Measurements from ENCODE around the gene DNAH2. TPM values are rescaled to one million over a fixed set of nuclear protein-coding genes. Genes with fewer than 3 reads are reported as not detected.

The DNAH2 gene
- total and polyA plus RNA-seq, 2 of the 4 experiments (the other 2 are of a cell fraction), result under 0.01 to 0.02 TPM

GRCh38 chr17:7867881-7868329 lies 150.4 kb downstream of the DNAH2 start:
- no peak overlapping the region for H4K8ac ChIP-seq (ENCODE audit: low read depth in 2 of 2, low read length in 2 of 2)
- 88% methylated on average over 3 of the region's 5 CpGs; no CpG with 5 or more reads in 1 of the 2 experiments for WGBS, 2 experiments (ENCODE audit: extremely low coverage in 2 of 2, insufficient read length in 1 of 2)
- CTCF ChIA-PET, result no interaction called here
- H3K14ac ChIP-seq (replicated peaks; ENCODE audit: low read depth, low read length), result no peak overlapping the region
- TF ChIP-seq MXI1 (IDR thresholded peaks at IDR 0.05; ENCODE audit: borderline replicate concordance, low read depth, low read length), result no peak
- TF ChIP-seq BHLHE40 (IDR thresholded peaks at IDR 0.05; ENCODE audit: low read depth, low read length), result no peak
- no peak for TF ChIP-seq ELK1 (IDR thresholded peaks at IDR 0.05; ENCODE audit: borderline replicate concordance, low read depth, low read length)
- TF ChIP-seq POLR2A (IDR thresholded peaks at IDR 0.05; ENCODE audit: low read depth, low read length), result no peak
- TF ChIP-seq USF2 (IDR thresholded peaks at IDR 0.05; ENCODE audit: low read depth, low read length), result no peak
- no peak for TF ChIP-seq MAFK (IDR thresholded peaks at IDR 0.05; ENCODE audit: low read depth, low read length)
- no peak for TF ChIP-seq CEBPB (IDR thresholded peaks at IDR 0.05; ENCODE audit: low read depth, low read length)
- TF ChIP-seq RCOR1 (IDR thresholded peaks at IDR 0.05; ENCODE audit: insufficient replicate concordance, low read length), result no peak
- TF ChIP-seq CHD1 (IDR thresholded peaks at IDR 0.05; ENCODE audit: low read depth, low read length), result no peak
- no peak for TF ChIP-seq SMC3 (IDR thresholded peaks at IDR 0.05; ENCODE audit: low read depth, low read length)
- no peak for TF ChIP-seq RAD21 (IDR thresholded peaks at IDR 0.05; ENCODE audit: low read length)
- no peak for TF ChIP-seq NFE2L2 (IDR thresholded peaks at IDR 0.05; ENCODE audit: low read depth, low read length)
- TF ChIP-seq RFX5 (IDR thresholded peaks at IDR 0.05; ENCODE audit: low read depth, low read length), result no peak
- TF ChIP-seq CTCF (conservative IDR thresholded peaks at IDR 0.05; ENCODE audit: low read depth, low read length), result no peak
- TF ChIP-seq FOS (IDR thresholded peaks at IDR 0.05; ENCODE audit: low read depth, low read length), result no peak
- TF ChIP-seq MAZ (IDR thresholded peaks at IDR 0.05; ENCODE audit: borderline replicate concordance, low read depth, low read length), result no peak
- H2BK120ac ChIP-seq (ENCODE audit: low read depth, low read length), result no peak overlapping the region
- dilution Hi-C loops (cut with HindIII; ENCODE audit: low sequenced_read_pairs, unreplicated experiment) (no loop called here), intact Hi-C loops (cut with micrococcal nuclease) (no loop called here), in situ Hi-C loops (cut with MboI; ENCODE audit: low sequenced_read_pairs) (no loop called here)
- H4K91ac ChIP-seq (ENCODE audit: insufficient read depth, low read depth, low read length), result no peak overlapping the region
- H2BK15ac ChIP-seq (ENCODE audit: low read depth, low read length), result no peak overlapping the region
- H3K56ac ChIP-seq (ENCODE audit: extremely low read depth, insufficient read depth, low read length), result no peak overlapping the region
- H3K27ac ChIP-seq (ENCODE audit: insufficient read depth, low read length), result no peak overlapping the region
- no peak for DNase-seq
- no peak overlapping the region for H2AFZ ChIP-seq (replicated peaks; ENCODE audit: low read length, poor library complexity)
- H3K36me3 ChIP-seq (ENCODE audit: control insufficient read depth, insufficient read depth, low read length), result peaks cover 17% of the 10 kb centered on the region
- H3K4me2 ChIP-seq (ENCODE audit: low read depth, low read length), result no peak overlapping the region
- H2BK20ac ChIP-seq (ENCODE audit: low read depth, low read length), result no peak overlapping the region
- H3K23ac ChIP-seq (ENCODE audit: low read depth, low read length), result no peak overlapping the region
- no TSS peak for BruUV-seq (replicated peaks)
- no peak overlapping the region for H2AK9ac ChIP-seq (replicated peaks; ENCODE audit: low read depth, low read length, poor library complexity)
- ATAC-seq (ENCODE audit: low read depth), result no peak
- H3K4me3 ChIP-seq (ENCODE audit: insufficient read depth, low read depth, low read length), result no peak overlapping the region
- no peak overlapping the region for H2AK5ac ChIP-seq (ENCODE audit: low read depth, low read length)
- H3K9me1 ChIP-seq (ENCODE audit: insufficient read depth, low read length), result no peaks in the 10 kb centered on the region
- POLR2A ChIA-PET (ENCODE audit: unreplicated experiment), result no interaction called here
- no peak overlapping the region for H3K4ac ChIP-seq (ENCODE audit: low read depth, low read length)
- no peak overlapping the region for H4K5ac ChIP-seq (ENCODE audit: low read depth, low read length)
- H3K9ac ChIP-seq (ENCODE audit: low read depth, low read length), result no peak overlapping the region
- H3K18ac ChIP-seq (ENCODE audit: low read depth, low read length), result no peak overlapping the region
- H2BK5ac ChIP-seq (ENCODE audit: low read depth, low read length, poor library complexity, severe bottlenecking), result no peak overlapping the region
- H3K4me1 ChIP-seq (ENCODE audit: control insufficient read depth, insufficient read depth, low read length), result no peaks in the 10 kb centered on the region
- H4K20me1 ChIP-seq (ENCODE audit: insufficient read depth, low read length), result 0 out of 2 replicates have a peak, but pooled peaks cover under 1% of the 10 kb centered on the region
- no peaks in the 10 kb centered on the region for H3K9me3 ChIP-seq (ENCODE audit: control insufficient read depth, insufficient read depth, low read length)
- H3K27me3 ChIP-seq (ENCODE audit: control insufficient read depth, insufficient read depth, low read length), result no peaks in the 10 kb centered on the region
- H3K79me1 ChIP-seq (ENCODE audit: low read depth in 1 of 2, low read length in 2 of 2), result peaks cover 6 to 24% of the 10 kb centered on the region in 2 experiments; a peak in 3 of 4 replicates
